ENCODE results near the gene KLF15.

GRCh38 chr3:126350502-126351085, 6.6 kb downstream of the KLF15 start:
- TF ChIP-seq CTCF (IDR thresholded peaks at IDR 0.05): no peak
- no peak for TF ChIP-seq POLR2A (IDR thresholded peaks at IDR 0.05)
- TF ChIP-seq EP300 (IDR thresholded peaks at IDR 0.05): no peak
